ENCODE data around the gene CENPVL1. TPM values are rescaled to one million over a fixed set of nuclear protein-coding genes. Genes with fewer than 3 reads are reported as not detected.

The CENPVL1 gene
- not detected in 2 replicates for total RNA-seq

DNA sequence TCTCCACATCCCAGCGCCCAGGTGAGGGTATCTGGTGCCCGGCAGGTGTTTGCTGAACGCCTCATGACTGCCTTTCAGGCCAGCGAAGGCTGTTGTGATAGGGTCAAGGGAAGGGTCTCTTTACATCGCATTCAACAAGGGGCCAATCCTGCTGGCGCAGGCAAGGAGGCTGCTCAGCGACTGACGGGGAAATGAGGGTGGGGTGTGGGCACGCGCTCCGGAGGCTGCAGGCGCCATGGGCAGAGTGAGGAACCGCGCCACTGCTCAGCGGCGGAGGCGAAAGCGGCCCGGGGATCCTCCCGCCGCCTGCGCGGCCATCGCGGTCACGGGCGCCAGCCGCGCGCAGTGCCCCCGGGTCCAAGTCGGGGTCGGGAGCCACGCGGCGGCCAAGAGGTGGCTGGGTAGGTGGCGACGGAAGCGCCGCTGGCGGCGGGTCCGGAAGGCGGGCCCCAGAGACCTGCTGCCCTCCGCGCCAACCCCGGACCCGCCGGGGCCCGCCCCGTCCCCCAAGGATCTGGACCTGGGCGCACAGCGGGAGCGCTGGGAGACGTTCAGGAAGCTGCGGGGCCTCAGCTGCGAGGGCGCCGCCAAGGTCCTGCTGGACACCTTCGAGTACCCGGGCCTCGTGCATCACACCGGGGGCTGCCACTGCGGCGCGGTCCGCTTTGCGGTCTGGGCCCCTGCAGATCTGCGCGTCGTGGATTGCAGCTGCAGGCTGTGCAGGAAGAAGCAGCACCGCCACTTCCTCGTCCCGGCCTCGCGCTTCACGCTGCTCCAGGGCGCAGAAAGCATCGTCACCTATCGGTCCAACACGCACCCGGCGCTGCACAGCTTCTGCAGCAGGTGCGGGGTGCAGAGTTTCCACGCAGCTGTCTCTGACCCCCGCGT, at the start of gene CENPVL1:
TSS of gene CENPVL1 (plus strand) at position 236 of the 888 bp plus-strand sequence. CDS start at position 236, 0 bp downstream.

DNA sequence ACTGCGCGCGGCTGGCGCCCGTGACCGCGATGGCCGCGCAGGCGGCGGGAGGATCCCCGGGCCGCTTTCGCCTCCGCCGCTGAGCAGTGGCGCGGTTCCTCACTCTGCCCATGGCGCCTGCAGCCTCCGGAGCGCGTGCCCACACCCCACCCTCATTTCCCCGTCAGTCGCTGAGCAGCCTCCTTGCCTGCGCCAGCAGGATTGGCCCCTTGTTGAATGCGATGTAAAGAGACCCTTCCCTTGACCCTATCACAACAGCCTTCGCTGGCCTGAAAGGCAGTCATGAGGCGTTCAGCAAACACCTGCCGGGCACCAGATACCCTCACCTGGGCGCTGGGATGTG, 27.6 kb upstream of the CENPVL1 start, which contains the start of gene CENPVL2:
TSS of gene CENPVL2 (minus strand) at position 112 of the 343 bp plus-strand sequence. CDS start at position 112, 0 bp downstream.

DNA sequence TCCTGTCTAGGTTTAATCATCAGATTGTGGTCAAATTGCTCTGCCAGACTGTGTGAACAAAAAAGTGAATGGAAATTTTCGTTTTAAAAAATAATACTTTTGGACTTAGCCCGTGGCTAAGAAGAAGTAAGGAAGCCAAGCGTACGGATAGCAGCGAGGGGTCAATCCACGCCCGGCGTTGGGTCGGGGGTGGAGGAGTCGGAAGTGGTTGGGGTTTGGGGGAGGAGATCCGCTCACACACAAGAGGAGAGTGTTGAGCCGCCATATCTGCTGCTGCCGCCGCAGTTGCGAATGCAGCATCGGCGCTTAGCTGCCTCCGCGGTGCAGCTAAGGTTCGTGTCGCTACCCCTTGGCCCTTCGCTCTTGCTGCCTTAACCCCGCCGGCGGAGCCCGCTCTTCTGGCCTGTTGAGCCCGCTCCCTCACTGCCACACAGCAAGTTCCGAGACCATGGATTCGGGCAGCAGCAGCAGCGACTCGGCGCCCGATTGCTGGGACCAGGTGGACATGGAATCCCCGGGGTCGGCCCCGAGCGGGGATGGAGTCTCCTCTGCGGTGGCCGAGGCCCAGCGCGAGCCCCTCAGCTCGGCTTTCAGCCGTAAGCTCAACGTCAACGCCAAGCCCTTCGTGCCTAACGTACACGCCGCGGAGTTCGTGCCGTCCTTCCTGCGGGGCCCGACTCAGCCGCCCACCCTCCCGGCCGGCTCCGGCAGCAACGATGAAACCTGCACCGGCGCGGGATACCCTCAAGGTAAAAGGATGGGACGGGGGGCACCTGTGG, 33.1 kb downstream of the CENPVL1 start, which contains the start of gene GSPT2:
TSS of gene GSPT2 (plus strand) at position 264 of the 779 bp plus-strand sequence. CDS start at position 449, 185 bp downstream.

Other genes with a start within 250 kb of the CENPVL1 start
- gene NUDT11, start 213.9 kb upstream of the CENPVL1 start, total RNA-seq, result 5.5 TPM in 2 replicates
- gene CENPVL3, start 91.6 kb upstream of the CENPVL1 start, total RNA-seq, result not detected in 2 replicates
- gene CENPVL2, start 27.7 kb upstream of the CENPVL1 start, total RNA-seq, result not detected in 2 replicates
- 1.4 and 5.1 TPM in 2 replicates for gene GSPT2, start 32.9 kb downstream of the CENPVL1 start, total RNA-seq
- 8.9 and 29.7 TPM in 2 replicates for gene MAGED1, start 183.1 kb downstream of the CENPVL1 start, total RNA-seq

Measured in nasal cavity respiratory epithelium epithelial cell of viscerocranial mucosa (primary cell).